NB4 (cell line): ENCODE results near the gene FAM161B.
"Not testable (repeated sequence)": the region's sequence is repeated elsewhere in the genome, so short reads cannot be mapped to it uniquely, and the experiment has no call there.

Experiments
- DNase-seq: peaks from one replicate; pipeline ENCODE4 v3.0.0; 2010; ENCODE audit warnings: low read depth
- H3K4me3 ChIP-seq: one replicate; pipeline ENCODE4 v1.5.1; 2011; ENCODE audit warnings: mild to moderate bottlenecking, low read depth, low read length, moderate library complexity
- CTCF ChIP-seq: IDR thresholded peaks from one replicate; pipeline ENCODE4 v1.5.1; 2012; ENCODE audit warnings: low read depth, low read length
- MAX ChIP-seq: IDR thresholded peaks from 2 replicates; pipeline ENCODE4 v1.6.1; 2011; ENCODE audit warnings: low read depth, low read length
- MYC ChIP-seq: IDR thresholded peaks from 2 replicates; pipeline ENCODE4 v1.6.1; 2011; ENCODE audit warnings: low read depth, low read length
- POLR2A ChIP-seq: IDR thresholded peaks from 2 replicates; pipeline ENCODE4 v1.6.1; 2011; ENCODE audit warnings: mild to moderate bottlenecking; ENCODE audit not compliant: insufficient read length; ENCODE audit errors: extremely low read depth

The FAM161B gene

DNA sequence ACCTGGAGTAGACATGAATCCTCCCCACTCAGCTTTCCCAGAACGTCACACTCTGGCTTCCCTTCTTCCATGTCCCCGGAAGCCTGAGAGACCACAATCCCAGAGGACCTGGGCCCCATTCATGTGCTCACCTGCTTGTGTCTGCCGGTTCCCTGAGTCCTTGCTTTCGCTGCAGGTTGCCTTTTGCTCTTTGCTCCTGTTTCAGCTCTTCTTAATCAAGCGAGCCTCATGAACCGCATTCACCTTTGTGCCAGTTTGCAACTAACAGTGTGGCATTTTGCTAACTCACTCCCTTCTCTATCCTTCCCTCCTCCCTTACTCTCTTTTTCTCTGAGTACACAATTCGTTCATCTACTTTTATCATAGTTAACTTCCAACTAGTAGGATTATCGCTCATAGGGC is 46.1 kb upstream of the FAM161B start:
- H3K4me3 ChIP-seq = no peak overlapping the region
- no peak for DNase-seq
- no peak for TF ChIP-seq CTCF
- TF ChIP-seq MAX = no peak
- no peak for TF ChIP-seq POLR2A
- TF ChIP-seq MYC = no peak

DNA sequence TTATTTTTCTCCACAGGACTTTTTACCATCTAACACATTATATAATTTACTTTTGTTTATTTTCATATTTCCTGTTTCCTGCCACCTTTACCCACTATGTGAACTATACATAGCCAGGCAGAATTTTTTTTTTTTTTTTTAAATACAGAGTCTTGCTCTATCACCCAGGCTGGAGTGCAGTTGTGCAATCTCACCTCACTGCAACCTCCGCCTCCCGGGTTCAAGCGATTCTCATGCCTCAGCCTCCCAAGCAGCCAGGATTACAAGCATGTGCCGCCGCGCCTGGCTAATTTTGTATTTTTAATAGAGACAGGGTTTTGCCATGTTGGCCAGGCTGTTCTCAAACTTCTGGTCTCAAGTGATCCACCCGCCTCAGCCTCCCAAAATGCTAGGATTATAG is 45.0 kb upstream of the FAM161B start:
- not testable (repeated sequence) for H3K4me3 ChIP-seq, DNase-seq

DNA sequence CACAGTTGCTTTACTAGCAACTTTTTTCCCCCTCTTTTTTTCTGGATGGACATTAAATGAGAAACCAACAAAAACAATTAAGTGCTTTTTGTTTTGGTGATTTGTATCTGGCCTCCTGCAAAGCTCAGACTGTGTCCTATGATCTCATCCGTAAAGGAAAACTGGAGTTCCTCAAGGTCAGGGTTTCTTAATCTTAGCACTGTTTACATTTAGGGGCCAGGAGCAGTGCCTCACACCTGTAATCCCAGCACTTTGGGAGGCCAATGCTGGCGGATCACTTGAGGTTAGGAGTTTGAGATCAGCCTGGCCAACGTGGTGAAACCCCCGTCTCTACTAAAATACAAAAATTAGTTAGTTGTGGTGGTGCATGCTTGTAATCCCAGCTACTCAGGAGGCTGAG is 41.2 kb upstream of the FAM161B start:
- H3K4me3 ChIP-seq = no peak overlapping the region
- no peak for DNase-seq
- no peak for TF ChIP-seq POLR2A
- no peak for TF ChIP-seq MAX
- no peak for TF ChIP-seq MYC
- no peak for TF ChIP-seq CTCF

GRCh38 chr14:73988656-73989055 is 38.8 kb upstream of the FAM161B start:
- not testable (repeated sequence) for H3K4me3 ChIP-seq, DNase-seq

GRCh38 chr14:73988065-73988464 is 38.2 kb upstream of the FAM161B start:
- no peak overlapping the region for H3K4me3 ChIP-seq
- TF ChIP-seq CTCF = no peak
- no peak for TF ChIP-seq MYC
- TF ChIP-seq POLR2A = no peak
- TF ChIP-seq MAX = no peak
- no peak for DNase-seq

DNA sequence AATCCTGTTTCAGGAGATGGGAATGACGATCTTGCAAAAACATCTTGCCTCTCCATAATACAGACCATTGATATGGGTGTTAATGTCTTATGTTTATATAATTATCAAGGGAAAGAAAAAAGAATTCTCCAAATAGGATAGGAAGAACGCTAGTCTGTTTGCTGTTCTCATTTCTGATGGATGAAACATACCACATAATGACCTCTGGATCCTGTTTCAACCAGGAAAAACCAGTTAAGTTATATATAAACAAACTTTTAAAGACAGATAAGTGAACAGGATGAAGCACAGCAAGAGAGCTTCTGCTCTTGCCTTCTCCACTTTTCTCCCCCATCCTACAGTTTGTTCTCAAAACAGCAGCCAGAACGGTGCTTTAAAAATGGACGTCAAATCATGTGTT is 28.0 kb upstream of the FAM161B start:
- H3K4me3 ChIP-seq = no peak overlapping the region
- TF ChIP-seq POLR2A (no peak), MAX (no peak), MYC (no peak), CTCF (no peak)
- no peak for DNase-seq

DNA sequence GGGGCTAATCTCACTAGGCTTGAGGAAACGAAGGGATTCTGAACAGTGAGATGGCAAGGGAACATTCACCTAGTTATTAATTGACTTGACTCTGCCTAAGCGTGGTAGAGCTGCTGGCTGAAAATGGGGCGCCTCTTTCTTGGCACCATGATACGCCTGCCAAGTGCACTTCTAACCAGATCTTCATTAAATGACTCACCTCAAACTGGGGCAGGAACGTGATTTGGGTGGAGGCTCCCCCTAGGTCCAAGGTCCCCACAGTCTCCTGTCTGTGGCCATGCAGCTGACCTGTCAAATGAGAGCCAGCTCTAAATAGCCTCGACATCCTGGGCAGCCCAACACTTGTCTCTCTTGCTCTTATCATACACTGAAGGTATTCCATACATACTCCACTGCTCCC is 26.2 kb upstream of the FAM161B start:
- no peak overlapping the region for H3K4me3 ChIP-seq
- no peak for DNase-seq
- TF ChIP-seq CTCF = no peak
